Upper lobe of left lung (tissue), 6 donors: ENCODE data around the gene NRF1. TPM values are rescaled to one million over a fixed set of nuclear protein-coding genes. Genes with fewer than 3 reads are reported as not detected.
"Not testable (repeated sequence)": the region's sequence is repeated elsewhere in the genome, so short reads cannot be mapped to it uniquely, and the experiment has no call there.

Source experiments
- ATAC-seq, 2 donors: fragments of 200-7000 bp; cut with Tn5 transposase; one replicate each; pipeline ENCODE4 v1.9.1; 2022; ENCODE audit warnings: mild to moderate bottlenecking in 2 of 2, moderate library complexity in 2 of 2; ENCODE audit not compliant: low FRiP score in 2 of 2
- DNase-seq, 2 donors: peaks; one replicate each; pipeline ENCODE4 v3.0.0-alpha.2; 2019 to 2020
- H3K27ac ChIP-seq, 4 donors: fragments of 200-600 bp; sonication (generic); one replicate each; pipeline ENCODE4 v1.5.1; 2016 to 2019
- H3K27me3 ChIP-seq, 4 donors: fragments of 200-600 bp; sonication (generic); one replicate each; pipeline ENCODE4 v1.5.1; 2017 to 2019
- H3K36me3 ChIP-seq, 4 donors: fragments of 200-600 bp; sonication (generic); one replicate each; pipeline ENCODE4 v1.5.1; 2016 to 2019
- H3K4me1 ChIP-seq, 4 donors: fragments of 200-600 bp; sonication (generic); one replicate each; pipeline ENCODE4 v1.5.1; 2018 to 2019
- H3K4me3 ChIP-seq, 4 donors: fragments of 200-600 bp; sonication (generic); one replicate each; pipeline ENCODE4 v1.5.1; 2017 to 2019; ENCODE audit warnings: mild to moderate bottlenecking in 2 of 4, moderate library complexity in 1 of 4
- H3K9me3 ChIP-seq, 4 donors: fragments of 200-600 bp; sonication (generic); one replicate each; pipeline ENCODE4 v1.5.1; 2018 to 2019
- EP300 ChIP-seq, 4 donors: sonication (generic); formaldehyde crosslinking; IDR thresholded peaks; one replicate each; pipeline ENCODE4 v1.5.1; 2017; ENCODE audit warnings: antibody characterized with exemption in 4 of 4, control low read depth in 2 of 4
- POLR2A ChIP-seq, 4 donors: fragments of 450-650 bp; IDR thresholded peaks; one replicate each; pipeline ENCODE4 v1.5.1; 2016 to 2017; ENCODE audit warnings: antibody characterized with exemption in 4 of 4, mild to moderate bottlenecking in 2 of 4
- POLR2AphosphoS5 ChIP-seq, 2 donors: sonication (generic); formaldehyde crosslinking; IDR thresholded peaks; one replicate each; pipeline ENCODE4 v1.5.1; 2017; ENCODE audit warnings: antibody characterized with exemption in 2 of 2
- WGBS, 2 donors: methylation state at CpG; one replicate each; pipeline ENCODE4 v1.1.5; 2017 to 2018; 5-methylcytosine and 5-hydroxymethylcytosine counted together
- total RNA-seq, 6 donors: library from RNA; depleted of rRNA in 4 of 6; stranded (reverse); fragments of >200 nt in 4 of 6; gene quantifications; one replicate each; pipeline versions ENCODE4 v1.1.0 to v1.2.1, GENCODE V29; 2016 to 2021
- TF ChIP-seq, protein P1 (sequence below), 6 experiments: fragments of 450-650 bp in 4 of 6; fragments of 200-600 bp in 2 of 6; sonication (generic) in 2 of 6; IDR thresholded peaks; one replicate each; pipeline ENCODE4 v1.5.1; 2016 to 2019; ENCODE audit warnings: antibody characterized with exemption in 6 of 6
- donor health status: DM: no; HTN: no; CAD: no; lungs with moderate emphysema.
- donor health status: DM: no; HTN: yes; CAD: no; lungs with severe emphysema.

The NRF1 gene
- total RNA-seq, 6 donors from 2014 or later: 12.7 to 27.2 (median 19.1) TPM

DNA sequence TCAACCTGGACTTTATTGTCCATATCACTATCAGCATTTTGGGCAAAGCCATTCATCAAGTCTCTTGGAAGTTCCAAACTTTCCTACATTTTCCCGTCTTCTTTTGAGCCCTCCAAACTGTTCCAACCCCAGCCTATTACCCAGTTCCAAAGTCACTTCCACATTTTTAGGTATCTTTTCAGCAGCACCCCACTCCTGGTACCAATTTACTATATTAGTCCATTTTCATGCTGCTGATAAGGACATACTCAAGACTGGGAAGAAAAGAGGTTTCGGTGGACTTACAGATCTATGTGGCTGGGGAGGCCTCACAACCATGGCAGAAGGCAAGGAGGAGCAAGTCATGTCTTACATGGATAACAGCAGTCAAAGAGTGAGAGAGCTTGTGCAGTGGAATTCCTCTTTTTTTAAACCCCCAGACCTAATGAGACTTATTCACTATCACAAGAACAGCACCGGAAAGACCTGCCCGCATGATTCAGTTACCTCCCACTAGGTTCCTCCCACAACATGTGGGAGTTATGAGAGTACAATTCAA is 50.2 kb downstream of the NRF1 start:
- Histone ChIP-seq H3K27me3 (no peaks in the 10 kb centered on the region), H3K36me3 (peaks cover 5 to 56% (median 32%) of the 10 kb centered on the region in 4 donors), H3K4me1 (peaks cover 0 to 4% (median 0%) of the 10 kb centered on the region in 4 donors), H3K4me3 (no peak overlapping the region), H3K9me3 (peaks cover 8 to 15% (median 11%) of the 10 kb centered on the region in 4 donors), H3K27ac (no peak overlapping the region)
- DNase-seq: no peak
- TF ChIP-seq, protein P1, sequence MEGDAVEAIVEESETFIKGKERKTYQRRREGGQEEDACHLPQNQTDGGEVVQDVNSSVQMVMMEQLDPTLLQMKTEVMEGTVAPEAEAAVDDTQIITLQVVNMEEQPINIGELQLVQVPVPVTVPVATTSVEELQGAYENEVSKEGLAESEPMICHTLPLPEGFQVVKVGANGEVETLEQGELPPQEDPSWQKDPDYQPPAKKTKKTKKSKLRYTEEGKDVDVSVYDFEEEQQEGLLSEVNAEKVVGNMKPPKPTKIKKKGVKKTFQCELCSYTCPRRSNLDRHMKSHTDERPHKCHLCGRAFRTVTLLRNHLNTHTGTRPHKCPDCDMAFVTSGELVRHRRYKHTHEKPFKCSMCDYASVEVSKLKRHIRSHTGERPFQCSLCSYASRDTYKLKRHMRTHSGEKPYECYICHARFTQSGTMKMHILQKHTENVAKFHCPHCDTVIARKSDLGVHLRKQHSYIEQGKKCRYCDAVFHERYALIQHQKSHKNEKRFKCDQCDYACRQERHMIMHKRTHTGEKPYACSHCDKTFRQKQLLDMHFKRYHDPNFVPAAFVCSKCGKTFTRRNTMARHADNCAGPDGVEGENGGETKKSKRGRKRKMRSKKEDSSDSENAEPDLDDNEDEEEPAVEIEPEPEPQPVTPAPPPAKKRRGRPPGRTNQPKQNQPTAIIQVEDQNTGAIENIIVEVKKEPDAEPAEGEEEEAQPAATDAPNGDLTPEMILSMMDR (IDR thresholded peaks at IDR 0.05): no peak
- TF ChIP-seq POLR2AphosphoS5 (IDR thresholded peaks at IDR 0.05): no peak
- TF ChIP-seq POLR2A (IDR thresholded peaks at IDR 0.05): no peak
- TF ChIP-seq EP300 (IDR thresholded peaks at IDR 0.05): no peak
- 95 to 97% methylated on average over 4 of the region's 4 CpGs for WGBS, 2 donors
- ATAC-seq: no peak

DNA sequence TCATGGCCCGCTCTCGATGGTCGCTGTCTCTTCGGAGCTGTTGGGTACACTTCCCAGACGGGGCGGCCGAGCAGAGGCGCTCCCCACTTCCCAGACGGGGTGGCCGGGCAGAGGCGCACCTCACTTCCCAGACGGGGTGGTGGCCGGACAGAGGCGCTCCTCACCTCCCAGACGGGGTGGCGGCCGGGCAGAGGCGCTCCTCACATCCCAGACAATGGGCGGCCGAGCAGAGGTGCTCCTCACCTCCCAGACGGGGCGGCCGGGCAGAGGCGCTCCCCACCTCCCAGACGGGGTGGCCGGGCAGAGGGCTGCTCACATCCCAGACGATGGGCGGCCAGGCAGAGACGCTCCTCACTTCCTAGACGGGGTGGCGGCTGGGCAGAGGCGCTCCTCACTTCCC is 51.7 kb downstream of the NRF1 start:
- DNase-seq: peak in 1 of 2 donors; percentile 66
- peaks cover 5 to 43% (median 22%) of the 10 kb centered on the region in 4 donors for H3K36me3 ChIP-seq
- ATAC-seq, H3K27ac ChIP-seq, H3K4me3 ChIP-seq, H3K27me3 ChIP-seq, H3K4me1 ChIP-seq: not testable (repeated sequence)
- WGBS, 2 donors: 93 to 97% methylated on average over 24 to 31 of the region's 32 CpGs
- H3K9me3 ChIP-seq: peaks cover 8 to 15% (median 11%) of the 10 kb centered on the region in 4 donors

DNA sequence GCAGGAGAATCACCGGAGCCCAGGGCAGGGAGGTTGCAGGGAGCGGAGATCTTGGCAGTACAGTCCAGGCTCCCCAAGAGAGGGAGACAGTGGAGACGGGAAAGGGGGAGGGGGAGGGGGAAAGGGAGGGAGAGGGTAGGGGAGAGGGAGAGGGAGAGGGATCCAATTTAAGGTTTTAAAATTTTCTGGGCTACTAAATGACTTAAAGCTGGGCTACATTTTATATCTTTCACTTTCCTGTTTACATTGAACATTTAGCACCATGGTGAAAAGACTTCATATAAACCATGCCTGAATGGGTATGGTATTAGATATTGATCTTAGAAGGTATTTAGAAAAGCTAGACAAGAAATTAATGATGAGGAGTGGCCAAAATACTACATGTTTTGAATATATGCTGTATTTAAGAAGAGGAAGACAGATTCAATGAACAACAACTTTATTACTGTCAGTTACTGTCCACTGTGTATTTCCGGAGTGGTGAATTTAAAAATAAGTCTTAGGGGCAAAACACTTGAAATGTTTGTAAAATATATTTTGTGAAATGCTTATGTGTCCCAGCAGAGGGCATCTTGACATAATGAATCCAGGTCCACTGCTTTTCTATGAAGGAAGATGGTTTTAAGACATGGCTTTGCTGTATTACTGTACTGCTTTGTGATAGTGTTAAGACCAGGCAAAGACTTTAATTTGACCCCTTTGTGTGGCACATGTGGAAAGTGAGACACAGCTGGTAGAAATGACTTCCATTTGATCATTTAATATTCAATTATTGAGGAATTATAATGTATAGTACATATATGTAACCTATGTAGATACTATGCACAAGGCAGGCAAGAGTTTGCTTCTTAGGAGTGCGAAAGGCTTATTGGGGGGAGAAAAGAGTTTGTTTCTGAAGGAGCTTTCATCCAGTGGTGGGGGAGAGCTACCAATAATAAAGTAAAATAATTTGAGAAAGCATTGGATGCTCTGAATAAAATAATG is 52.8 kb downstream of the NRF1 start:
- Histone ChIP-seq H3K4me1 (peaks cover 0 to 4% (median 0%) of the 10 kb centered on the region in 4 donors), H3K9me3 (peaks cover 8 to 15% (median 11%) of the 10 kb centered on the region in 4 donors), H3K36me3 (peaks cover 5 to 33% (median 18%) of the 10 kb centered on the region in 4 donors), H3K27ac (no peak overlapping the region), H3K27me3 (no peaks in the 10 kb centered on the region), H3K4me3 (no peak overlapping the region)
- ATAC-seq (no peak), DNase-seq (no peak)
- 81 to 86% methylated on average over 5 of the region's 5 CpGs for WGBS, 2 donors
- TF ChIP-seq EP300 (IDR thresholded peaks at IDR 0.05): no peak
- TF ChIP-seq, protein P1 (IDR thresholded peaks at IDR 0.05): peak in 3 of 6 experiments; percentile 40 to 43 (median 42)
- TF ChIP-seq POLR2A (IDR thresholded peaks at IDR 0.05): no peak

DNA sequence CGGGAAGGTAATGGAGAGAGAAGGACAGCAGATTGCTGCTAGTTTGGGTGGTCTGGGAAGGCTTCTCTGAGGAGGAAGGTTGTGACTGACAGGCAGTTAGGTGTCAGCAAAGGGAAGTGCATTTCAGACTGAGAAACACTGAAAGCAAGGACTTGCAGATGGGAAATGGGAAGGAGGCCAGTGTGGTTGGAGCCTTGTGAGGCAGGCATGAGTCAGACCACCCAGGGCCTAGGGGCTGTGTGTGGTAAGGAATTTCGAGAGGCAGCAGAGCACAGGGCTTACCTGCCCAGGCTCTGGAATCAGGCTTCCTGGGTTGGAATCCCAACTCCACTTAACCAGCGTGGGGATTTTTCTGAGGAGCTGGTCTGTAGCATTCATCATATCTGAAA is 53.5 kb downstream of the NRF1 start:
- ATAC-seq: peak; percentile 60 to 77
- no peak overlapping the region for H3K27ac ChIP-seq
- WGBS, 2 donors: 78 to 79% methylated on average over 3 of the region's 3 CpGs
- DNase-seq: peak in 1 of 2 donors; percentile 33
- H3K36me3 ChIP-seq: peaks cover 5 to 26% (median 16%) of the 10 kb centered on the region in 4 donors
- peaks cover 0 to 4% (median 0%) of the 10 kb centered on the region in 4 donors for H3K4me1 ChIP-seq
- H3K4me3 ChIP-seq: no peak overlapping the region
- H3K27me3 ChIP-seq: no peaks in the 10 kb centered on the region
- TF ChIP-seq, protein P1 (IDR thresholded peaks at IDR 0.05): no peak
- TF ChIP-seq POLR2A (IDR thresholded peaks at IDR 0.05): no peak
- TF ChIP-seq EP300 (IDR thresholded peaks at IDR 0.05): no peak
- no peak for TF ChIP-seq POLR2AphosphoS5 (IDR thresholded peaks at IDR 0.05)
- H3K9me3 ChIP-seq: peaks cover 8 to 15% (median 11%) of the 10 kb centered on the region in 4 donors

DNA sequence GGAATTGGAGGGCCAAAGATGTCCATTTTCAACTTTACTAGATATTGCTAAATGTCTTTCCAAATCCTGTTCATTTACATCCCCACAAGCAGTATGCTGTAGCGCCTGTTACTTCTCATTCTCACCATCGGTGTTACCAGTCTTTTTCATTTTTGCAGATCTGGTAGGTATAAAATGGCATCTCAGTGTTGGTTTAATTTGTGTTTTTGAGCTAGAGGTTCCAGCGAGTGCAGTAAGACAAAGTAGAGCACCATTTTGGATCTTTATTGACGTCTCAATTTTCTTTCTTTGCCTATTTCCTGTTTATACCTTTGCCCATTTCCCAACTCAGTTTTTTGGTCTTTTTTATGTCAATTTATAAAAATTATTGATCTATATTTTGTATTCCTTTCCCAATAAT is 55.6 kb downstream of the NRF1 start:
- no peak overlapping the region for H3K4me3 ChIP-seq
- TF ChIP-seq, protein P1 (IDR thresholded peaks at IDR 0.05): no peak
- TF ChIP-seq EP300 (IDR thresholded peaks at IDR 0.05) (no peak), POLR2AphosphoS5 (IDR thresholded peaks at IDR 0.05) (no peak), POLR2A (IDR thresholded peaks at IDR 0.05) (no peak)
- peaks cover 0 to 14% (median 2%) of the 10 kb centered on the region in 4 donors for H3K36me3 ChIP-seq
- ATAC-seq (no peak), DNase-seq (no peak)
- H3K4me1 ChIP-seq: peaks cover 0 to 4% (median 0%) of the 10 kb centered on the region in 4 donors
- no peaks in the 10 kb centered on the region for H3K27me3 ChIP-seq
- H3K27ac ChIP-seq: no peak overlapping the region
- H3K9me3 ChIP-seq: no peaks in the 10 kb centered on the region
- 93% methylated on average over 4 of the region's 4 CpGs for WGBS, 2 donors
